ENCODE data around the gene ROBO3.

Gene ROBO3

GRCh38 chr11:124876818-124877630, 11.8 kb downstream of the ROBO3 start:
- no peak for DNase-seq (ENCODE audit: low spot score)

GRCh38 chr11:124877631-124877909, 12.3 kb downstream of the ROBO3 start:
- DNase-seq (ENCODE audit: low spot score): no peak

- DNase-seq (ENCODE audit: low spot score): no peak
These were observed 12.9 kb downstream of the ROBO3 start for GRCh38 chr11:124877910-124878758.

GRCh38 chr11:124878759-124879492, 13.7 kb downstream of the ROBO3 start:
- no peak for DNase-seq (ENCODE audit: low spot score)

GRCh38 chr11:124879493-124880289, 14.5 kb downstream of the ROBO3 start:
- DNase-seq (ENCODE audit: low spot score): no peak

GRCh38 chr11:124880290-124880611, 15.0 kb downstream of the ROBO3 start:
- no peak for DNase-seq (ENCODE audit: low spot score)

- DNase-seq (ENCODE audit: low spot score): no peak
These were observed 15.7 kb downstream of the ROBO3 start for GRCh38 chr11:124880958-124881357.

GRCh38 chr11:124882339-124883071, 17.3 kb downstream of the ROBO3 start:
- no peak for DNase-seq (ENCODE audit: low spot score)

- DNase-seq (ENCODE audit: low spot score): no peak
These were observed 19.1 kb downstream of the ROBO3 start for GRCh38 chr11:124884340-124884739.

GRCh38 chr11:124884869-124885479, 19.7 kb downstream of the ROBO3 start:
- no peak for DNase-seq (ENCODE audit: low spot score)

GRCh38 chr11:124886476-124886875, 21.2 kb downstream of the ROBO3 start:
- DNase-seq (ENCODE audit: low spot score): no peak

GRCh38 chr11:124886978-124887666, 21.9 kb downstream of the ROBO3 start:
- DNase-seq (ENCODE audit: low spot score): no peak

GRCh38 chr11:124887667-124888013, 22.4 kb downstream of the ROBO3 start:
- DNase-seq (ENCODE audit: low spot score): no peak

GRCh38 chr11:124889191-124890091, 24.2 kb downstream of the ROBO3 start:
- no peak for DNase-seq (ENCODE audit: low spot score)

GRCh38 chr11:124890151-124890550, 24.9 kb downstream of the ROBO3 start:
- no peak for DNase-seq (ENCODE audit: low spot score)

GRCh38 chr11:124890683-124891372, 25.6 kb downstream of the ROBO3 start:
- DNase-seq (ENCODE audit: low spot score): no peak

GRCh38 chr11:124891373-124891861, 26.2 kb downstream of the ROBO3 start:
- no peak for DNase-seq (ENCODE audit: low spot score)

- DNase-seq (ENCODE audit: low spot score): no peak
These were observed 26.9 kb downstream of the ROBO3 start for GRCh38 chr11:124892146-124892545.
